OCI-LY1 (cell line): ENCODE measurements around the gene SYP.
"Not testable (repeated sequence)": the region's sequence is repeated elsewhere in the genome, so short reads cannot be mapped to it uniquely, and the experiment has no call there.

Experiments used
- H2AFZ ChIP-seq: fragments of 200-600 bp; sonication (generic), shearing (Covaris generic); 2 replicates; pipeline ENCODE4 v1.6.0; 2014; ENCODE audit warnings: antibody characterized with exemption, mild to moderate bottlenecking, low read length
- H3F3A ChIP-seq: fragments of 200-600 bp; sonication (generic), shearing (Covaris generic); 2 replicates; pipeline ENCODE4 v1.6.0; 2014; ENCODE audit warnings: mild to moderate bottlenecking, antibody characterized with exemption, low read length, moderate library complexity; ENCODE audit not compliant: insufficient read depth
- H3K27ac ChIP-seq: fragments of 200-600 bp; sonication (generic); 2 replicates; pipeline ENCODE4 v1.5.1; 2014; ENCODE audit warnings: low read length, mixed run types, mild to moderate bottlenecking, low read depth; ENCODE audit not compliant: poor library complexity, severe bottlenecking
- H3K27me3 ChIP-seq: fragments of 200-600 bp; sonication (generic); 2 replicates; pipeline ENCODE4 v1.6.0; 2014; ENCODE audit warnings: antibody characterized with exemption, mild to moderate bottlenecking, low read length, moderate library complexity; ENCODE audit not compliant: insufficient read depth
- H3K36me3 ChIP-seq: fragments of 200-600 bp; sonication (generic); 2 replicates; pipeline ENCODE4 v1.6.1; 2014; ENCODE audit warnings: mild to moderate bottlenecking, antibody characterized with exemption, low read length, moderate library complexity, mixed read lengths; ENCODE audit not compliant: insufficient read depth
- H3K4me1 ChIP-seq: fragments of 200-600 bp; sonication (generic); 2 replicates; pipeline ENCODE4 v1.5.1; 2014; ENCODE audit warnings: mild to moderate bottlenecking, low read length, moderate library complexity; ENCODE audit not compliant: insufficient read depth, severe bottlenecking
- H3K4me2 ChIP-seq: fragments of 200-600 bp; sonication (generic), shearing (Covaris generic); 2 replicates; pipeline ENCODE4 v1.6.1; 2014; ENCODE audit warnings: low read length
- H3K4me3 ChIP-seq: fragments of 200-600 bp; sonication (generic); 2 replicates; pipeline ENCODE4 v1.5.1; 2014; ENCODE audit warnings: low read length, low read depth, mild to moderate bottlenecking, mixed read lengths; ENCODE audit not compliant: poor library complexity, severe bottlenecking
- H3K79me2 ChIP-seq: fragments of 200-600 bp; shearing (Covaris generic); 2 replicates; pipeline ENCODE4 v1.6.1; 2016; ENCODE audit warnings: mixed run types, low read length, mixed read lengths; ENCODE audit not compliant: insufficient read depth
- H3K9ac ChIP-seq: fragments of 200-600 bp; sonication (generic), shearing (Covaris generic); 2 replicates; pipeline ENCODE4 v1.6.1; 2014; ENCODE audit warnings: mild to moderate bottlenecking, low read length, mixed read lengths
- H3K9me2 ChIP-seq: fragments of 200-600 bp; sonication (generic), shearing (Covaris generic); 2 replicates; pipeline ENCODE4 v1.6.1; 2014; ENCODE audit warnings: low read depth, mild to moderate bottlenecking, low read length, mixed read lengths
- H3K9me3 ChIP-seq: fragments of 200-600 bp; shearing (Covaris generic); 2 replicates; pipeline ENCODE4 v1.6.1; 2014; ENCODE audit warnings: low read length, mixed read lengths
- H4K20me1 ChIP-seq: fragments of 200-600 bp; sonication (generic), shearing (Covaris generic); 2 replicates; pipeline ENCODE4 v1.6.0; 2016; ENCODE audit warnings: mild to moderate bottlenecking, low read length; ENCODE audit not compliant: insufficient read depth
- EZH2 ChIP-seq: fragments of 200-600 bp; sonication (generic), shearing (Covaris generic); IDR thresholded peaks from 2 replicates; pipeline ENCODE4 v1.8.0; 2017; ENCODE audit warnings: borderline replicate concordance, mixed run types, mild to moderate bottlenecking, antibody characterized with exemption, low read length, moderate library complexity, mixed read lengths
- TF ChIP-seq, protein P1 (sequence below): fragments of 200-600 bp; sonication (generic), shearing (Covaris generic); IDR thresholded peaks from 2 replicates; pipeline ENCODE4 v1.5.1; 2017; ENCODE audit warnings: mild to moderate bottlenecking, antibody characterized with exemption, low read length, moderate library complexity, mixed read lengths

The SYP gene

GRCh38 chrX:49147936-49148335, 52.1 kb downstream of the SYP start:
- peaks cover 3% of the 10 kb centered on the region for H3K4me1 ChIP-seq
- H3K4me3 ChIP-seq, result no peak overlapping the region
- TF ChIP-seq EZH2, result no peak
- TF ChIP-seq, protein P1, sequence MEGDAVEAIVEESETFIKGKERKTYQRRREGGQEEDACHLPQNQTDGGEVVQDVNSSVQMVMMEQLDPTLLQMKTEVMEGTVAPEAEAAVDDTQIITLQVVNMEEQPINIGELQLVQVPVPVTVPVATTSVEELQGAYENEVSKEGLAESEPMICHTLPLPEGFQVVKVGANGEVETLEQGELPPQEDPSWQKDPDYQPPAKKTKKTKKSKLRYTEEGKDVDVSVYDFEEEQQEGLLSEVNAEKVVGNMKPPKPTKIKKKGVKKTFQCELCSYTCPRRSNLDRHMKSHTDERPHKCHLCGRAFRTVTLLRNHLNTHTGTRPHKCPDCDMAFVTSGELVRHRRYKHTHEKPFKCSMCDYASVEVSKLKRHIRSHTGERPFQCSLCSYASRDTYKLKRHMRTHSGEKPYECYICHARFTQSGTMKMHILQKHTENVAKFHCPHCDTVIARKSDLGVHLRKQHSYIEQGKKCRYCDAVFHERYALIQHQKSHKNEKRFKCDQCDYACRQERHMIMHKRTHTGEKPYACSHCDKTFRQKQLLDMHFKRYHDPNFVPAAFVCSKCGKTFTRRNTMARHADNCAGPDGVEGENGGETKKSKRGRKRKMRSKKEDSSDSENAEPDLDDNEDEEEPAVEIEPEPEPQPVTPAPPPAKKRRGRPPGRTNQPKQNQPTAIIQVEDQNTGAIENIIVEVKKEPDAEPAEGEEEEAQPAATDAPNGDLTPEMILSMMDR, result no peak
- H3F3A ChIP-seq, result no peaks in the 10 kb centered on the region
- no peaks in the 10 kb centered on the region for H4K20me1 ChIP-seq
- H3K9me3 ChIP-seq, result no peaks in the 10 kb centered on the region
- H3K79me2 ChIP-seq, result no peaks in the 10 kb centered on the region
- no peak overlapping the region for H3K27ac ChIP-seq
- H3K4me2 ChIP-seq, result no peak overlapping the region
- H3K27me3 ChIP-seq, result no peaks in the 10 kb centered on the region
- no peaks in the 10 kb centered on the region; the same call in 1 of the 2 replicates for H3K36me3 ChIP-seq
- H3K9ac ChIP-seq, result no peak overlapping the region
- no peaks in the 10 kb centered on the region for H3K9me2 ChIP-seq
- no peak overlapping the region for H2AFZ ChIP-seq

DNA sequence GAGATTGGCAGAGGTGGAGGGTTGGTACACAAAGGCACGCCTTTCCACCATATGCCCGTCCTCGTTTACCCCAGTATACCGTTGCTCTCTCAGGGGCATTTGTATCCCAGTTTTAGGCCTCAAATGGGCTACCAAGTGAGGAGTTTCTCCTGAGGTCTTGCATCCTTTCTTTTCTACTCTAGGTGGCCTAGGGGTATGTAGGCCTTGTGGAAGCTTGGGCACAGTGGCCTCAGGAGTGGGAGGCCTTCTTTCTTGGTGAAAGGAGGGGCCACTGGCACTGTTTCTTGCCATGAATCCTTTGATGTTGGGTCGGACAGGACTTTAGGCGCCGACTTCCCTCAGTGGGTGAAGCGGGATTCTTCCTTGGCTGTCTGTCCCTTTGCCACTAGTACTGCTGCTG, 52.7 kb downstream of the SYP start:
- no peak overlapping the region for H2AFZ ChIP-seq
- no peak overlapping the region for H3K4me2 ChIP-seq
- H3F3A ChIP-seq, result no peaks in the 10 kb centered on the region
- no peak overlapping the region for H3K27ac ChIP-seq
- no peak overlapping the region for H3K4me3 ChIP-seq
- H3K9ac ChIP-seq, result no peak overlapping the region
- H3K36me3 ChIP-seq, result no peaks in the 10 kb centered on the region; the same call in 1 of the 2 replicates
- no peaks in the 10 kb centered on the region for H3K27me3 ChIP-seq
- no peaks in the 10 kb centered on the region for H3K9me3 ChIP-seq
- H4K20me1 ChIP-seq, result no peaks in the 10 kb centered on the region
- no peaks in the 10 kb centered on the region for H3K9me2 ChIP-seq
- peaks cover 3% of the 10 kb centered on the region for H3K4me1 ChIP-seq
- H3K79me2 ChIP-seq, result no peaks in the 10 kb centered on the region
- no peak for TF ChIP-seq EZH2
- TF ChIP-seq, protein P1, result no peak

GRCh38 chrX:49143154-49143553, 56.8 kb downstream of the SYP start:
- not testable (repeated sequence) for H3F3A ChIP-seq, H3K9me3 ChIP-seq, H3K27ac ChIP-seq, H2AFZ ChIP-seq, H3K9me2 ChIP-seq, H3K4me1 ChIP-seq, H3K4me3 ChIP-seq, H3K36me3 ChIP-seq, H3K4me2 ChIP-seq, H4K20me1 ChIP-seq, H3K79me2 ChIP-seq, H3K27me3 ChIP-seq, H3K9ac ChIP-seq

- not testable (repeated sequence) for H3K79me2 ChIP-seq, H3K9me2 ChIP-seq, H3K9me3 ChIP-seq, H3K4me2 ChIP-seq, H3F3A ChIP-seq, H2AFZ ChIP-seq, H3K4me1 ChIP-seq, H3K27me3 ChIP-seq, H3K4me3 ChIP-seq, H3K27ac ChIP-seq, H4K20me1 ChIP-seq, H3K9ac ChIP-seq, H3K36me3 ChIP-seq
- TF ChIP-seq, protein P1, result peak; percentile 45
Observed at GRCh38 chrX:49142264-49142663, 57.7 kb downstream of the SYP start.
